ENCODE data around the gene TUFT1.

TUFT1 gene

DNA sequence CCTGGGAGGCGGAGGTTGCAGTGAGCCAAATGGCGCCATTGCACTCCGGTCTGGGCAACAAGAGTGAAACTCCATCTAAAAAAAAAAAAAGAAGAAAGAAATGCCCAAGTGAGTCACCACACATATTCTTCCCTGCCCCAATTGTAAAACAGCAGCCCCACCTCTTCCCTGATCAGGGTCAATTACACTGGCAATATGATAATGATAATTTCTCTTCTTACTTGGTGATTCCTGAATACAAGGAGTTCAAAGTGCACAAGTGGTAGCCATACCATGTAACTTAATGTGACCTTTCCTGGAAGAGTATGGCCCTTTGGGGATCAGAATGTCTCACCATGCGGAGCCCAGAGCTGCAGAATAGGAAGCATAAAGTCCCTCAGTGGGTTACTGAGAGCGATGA lies 40.7 kb upstream of the TUFT1 start:
- no peak overlapping the region for H3K4me3 ChIP-seq (replicated peaks; ENCODE audit: low read depth, low read length)
- DNase-seq (ENCODE audit: low read depth): no peak
- TF ChIP-seq, protein P1, sequence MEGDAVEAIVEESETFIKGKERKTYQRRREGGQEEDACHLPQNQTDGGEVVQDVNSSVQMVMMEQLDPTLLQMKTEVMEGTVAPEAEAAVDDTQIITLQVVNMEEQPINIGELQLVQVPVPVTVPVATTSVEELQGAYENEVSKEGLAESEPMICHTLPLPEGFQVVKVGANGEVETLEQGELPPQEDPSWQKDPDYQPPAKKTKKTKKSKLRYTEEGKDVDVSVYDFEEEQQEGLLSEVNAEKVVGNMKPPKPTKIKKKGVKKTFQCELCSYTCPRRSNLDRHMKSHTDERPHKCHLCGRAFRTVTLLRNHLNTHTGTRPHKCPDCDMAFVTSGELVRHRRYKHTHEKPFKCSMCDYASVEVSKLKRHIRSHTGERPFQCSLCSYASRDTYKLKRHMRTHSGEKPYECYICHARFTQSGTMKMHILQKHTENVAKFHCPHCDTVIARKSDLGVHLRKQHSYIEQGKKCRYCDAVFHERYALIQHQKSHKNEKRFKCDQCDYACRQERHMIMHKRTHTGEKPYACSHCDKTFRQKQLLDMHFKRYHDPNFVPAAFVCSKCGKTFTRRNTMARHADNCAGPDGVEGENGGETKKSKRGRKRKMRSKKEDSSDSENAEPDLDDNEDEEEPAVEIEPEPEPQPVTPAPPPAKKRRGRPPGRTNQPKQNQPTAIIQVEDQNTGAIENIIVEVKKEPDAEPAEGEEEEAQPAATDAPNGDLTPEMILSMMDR (IDR thresholded peaks at IDR 0.05; ENCODE audit: low read length, missing control alignments): no peak

DNA sequence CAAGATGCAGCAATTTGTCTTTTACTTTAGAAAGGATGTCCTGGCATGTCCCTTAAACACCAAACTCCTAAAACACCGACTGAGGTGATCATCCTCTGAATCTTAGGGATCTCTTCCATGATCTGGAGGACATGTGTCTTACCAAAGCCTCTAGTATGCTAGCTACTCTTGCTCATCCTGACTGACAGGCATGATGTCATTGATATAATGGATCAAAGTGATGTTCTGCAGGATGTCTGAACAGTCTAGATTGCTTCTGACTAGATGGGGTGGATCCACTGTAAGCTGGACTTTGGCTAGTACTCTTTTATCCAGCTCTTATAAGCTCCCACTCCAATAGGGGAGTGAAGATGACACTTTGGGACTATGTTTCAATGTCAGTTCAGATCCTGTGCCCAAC lies 40.2 kb upstream of the TUFT1 start:
- TF ChIP-seq, protein P1 (IDR thresholded peaks at IDR 0.05; ENCODE audit: low read length, missing control alignments): no peak
- DNase-seq (ENCODE audit: low read depth): no peak
- no peak overlapping the region for H3K4me3 ChIP-seq (replicated peaks; ENCODE audit: low read depth, low read length)

DNA sequence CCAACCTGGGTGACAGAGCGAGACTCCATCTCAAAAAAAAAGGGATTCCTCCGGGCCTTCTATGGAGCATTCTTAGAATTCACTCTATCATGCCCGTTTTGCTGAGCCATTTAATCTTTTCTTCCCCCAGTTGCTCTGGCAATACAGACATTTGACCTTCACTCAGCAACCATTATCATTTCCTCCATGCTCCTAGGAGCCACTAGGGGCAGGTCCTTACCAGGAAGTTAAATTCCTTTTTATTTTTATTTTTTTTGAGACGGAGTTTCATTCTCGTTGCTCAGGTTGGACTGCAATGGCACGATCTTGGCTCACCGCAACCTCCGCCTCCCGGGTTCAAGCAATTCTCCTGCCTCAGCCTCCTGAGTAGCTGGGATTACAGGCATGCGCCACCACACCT lies 38.6 kb upstream of the TUFT1 start:
- no peak for DNase-seq (ENCODE audit: low read depth)
- H3K4me3 ChIP-seq (replicated peaks; ENCODE audit: low read depth, low read length): no peak overlapping the region
- TF ChIP-seq, protein P1 (IDR thresholded peaks at IDR 0.05; ENCODE audit: low read length, missing control alignments): peak; percentile 30

DNA sequence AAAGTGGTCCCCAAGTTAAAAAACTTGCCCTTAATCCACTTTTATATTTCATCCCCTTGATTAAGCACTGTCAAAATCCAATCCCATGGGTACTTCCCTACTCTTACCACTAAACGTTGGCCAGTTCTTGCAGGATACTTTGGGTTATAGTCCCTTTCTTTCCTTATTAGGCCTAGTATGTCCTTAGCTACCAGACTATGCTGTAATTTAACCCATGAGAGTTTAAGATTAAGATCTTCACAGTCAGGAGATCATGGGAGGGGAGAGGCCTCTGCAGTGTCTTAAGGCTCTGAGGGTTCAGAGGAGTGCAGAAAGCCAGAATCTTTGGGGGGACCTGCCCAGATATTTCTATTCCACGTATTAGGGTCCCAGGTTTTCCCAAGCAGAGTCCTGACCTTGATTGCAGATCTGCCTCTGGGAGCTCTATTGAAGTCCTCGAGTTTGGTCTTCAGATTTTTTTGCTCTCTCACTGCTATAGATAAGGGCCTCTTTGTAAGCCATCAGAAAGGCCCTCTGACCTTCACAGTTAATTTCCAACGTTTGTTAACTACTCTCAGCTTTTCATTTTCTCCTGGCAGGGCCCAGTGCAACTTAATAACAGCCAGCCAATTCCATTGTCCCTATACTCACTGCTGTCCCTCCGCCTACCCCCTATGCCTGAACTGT lies 37.9 kb upstream of the TUFT1 start:
- TF ChIP-seq, protein P1 (IDR thresholded peaks at IDR 0.05; ENCODE audit: low read length, missing control alignments): no peak
- DNase-seq (ENCODE audit: low read depth): no peak
- no peak overlapping the region for H3K4me3 ChIP-seq (replicated peaks; ENCODE audit: low read depth, low read length)

DNA sequence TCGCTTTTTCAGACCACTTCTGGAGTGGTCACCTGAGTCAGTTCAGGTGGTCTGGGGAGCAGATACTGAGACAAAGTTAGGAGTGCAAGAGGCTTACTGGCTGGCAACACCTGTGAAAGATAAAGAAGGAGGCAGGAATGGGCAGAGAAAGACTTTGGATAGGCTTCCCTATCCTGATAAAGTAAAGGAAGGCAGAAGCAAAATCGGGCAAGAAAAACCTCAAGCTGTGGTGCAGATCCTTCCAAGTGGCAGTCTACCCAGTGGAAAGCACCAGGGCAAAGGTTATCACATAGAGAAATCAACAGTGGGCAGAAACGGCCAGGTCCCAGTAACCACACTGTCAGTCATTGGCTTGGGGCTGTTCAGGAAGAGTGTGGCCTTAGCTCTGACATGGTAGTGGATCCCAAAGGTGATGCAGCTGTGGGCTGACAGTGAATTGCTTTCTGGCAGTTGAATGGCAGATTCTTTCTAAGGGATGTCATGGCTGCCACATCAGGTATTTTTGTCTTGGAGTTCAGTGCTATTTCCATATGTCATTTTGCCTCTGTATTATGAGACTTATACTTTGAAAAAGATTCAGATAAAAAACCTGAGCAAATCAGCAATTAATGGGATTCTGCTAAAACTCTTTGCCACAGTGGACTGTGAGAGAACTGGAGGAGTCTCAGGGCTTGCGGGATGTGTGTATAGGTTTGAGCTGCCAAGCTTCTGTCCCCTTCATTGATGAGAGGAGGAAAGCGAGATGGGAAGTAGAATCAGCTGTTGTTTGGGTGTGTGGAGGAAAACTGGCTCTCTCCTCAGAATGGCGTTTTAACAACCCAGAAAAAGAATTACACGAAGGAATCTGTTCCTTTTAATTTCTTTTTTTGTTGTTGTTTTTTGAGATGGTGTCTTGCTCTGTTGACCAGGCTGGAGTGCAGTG lies 37.0 kb upstream of the TUFT1 start:
- DNase-seq (ENCODE audit: low read depth): no peak
- TF ChIP-seq, protein P1 (IDR thresholded peaks at IDR 0.05; ENCODE audit: low read length, missing control alignments): no peak

DNA sequence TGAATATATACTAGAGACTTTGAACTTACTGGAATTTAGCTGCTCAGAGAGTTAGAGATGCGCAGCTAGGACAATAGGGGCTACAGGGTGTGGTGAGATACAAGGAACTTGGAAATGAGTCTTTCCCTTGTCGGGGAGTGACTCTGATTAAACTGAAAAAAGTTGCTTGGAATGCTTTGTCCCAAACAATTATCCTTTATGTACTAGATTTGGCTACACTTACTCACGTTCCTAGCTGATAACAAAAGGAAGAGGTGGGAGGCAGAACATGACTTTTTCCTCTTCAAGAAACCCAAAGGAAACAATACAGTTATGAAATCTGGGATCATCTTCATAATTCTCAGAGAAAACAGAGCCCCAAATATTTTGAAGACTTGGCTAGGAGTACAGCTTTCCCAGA lies 35.9 kb upstream of the TUFT1 start:
- H3K4me3 ChIP-seq (replicated peaks; ENCODE audit: low read depth, low read length): no peak overlapping the region
- TF ChIP-seq, protein P1 (IDR thresholded peaks at IDR 0.05; ENCODE audit: low read length, missing control alignments): no peak
- peak; percentile 73 for DNase-seq (ENCODE audit: low read depth)

More for the DNA sequence above, 37.0 kb upstream of the TUFT1 start:
- no peak overlapping the region for H3K4me3 ChIP-seq (replicated peaks; ENCODE audit: low read depth, low read length)

All from fibroblast of pulmonary artery (primary cell).